Mucosa of descending colon (tissue), 3 donors: ENCODE measurements around the gene UGT1A7. TPM values are rescaled to one million over a fixed set of nuclear protein-coding genes. Genes with fewer than 3 reads are reported as not detected.

ENCODE experiments used
- ATAC-seq: fragments of 200-7000 bp; cut with Tn5 transposase; one replicate; pipeline ENCODE4 v1.9.1; 2020; ENCODE audit warnings: mild to moderate bottlenecking, moderate library complexity
- DNase-seq, 3 donors: peaks; one replicate each; pipeline ENCODE4 v3.0.0-alpha.2; 2020
- H3K36me3 ChIP-seq: fragments of 200-600 bp; one replicate; pipeline ENCODE4 v1.8.0; 2021; ENCODE audit warnings: low read depth, mild to moderate bottlenecking
- H3K4me1 ChIP-seq: fragments of 200-600 bp; one replicate; pipeline ENCODE4 v1.8.0; 2021; ENCODE audit warnings: low read depth, mild to moderate bottlenecking
- H3K4me3 ChIP-seq: fragments of 200-600 bp; one replicate; pipeline ENCODE4 v1.8.0; 2021; ENCODE audit warnings: mild to moderate bottlenecking
- H3K9me3 ChIP-seq: fragments of 200-600 bp; one replicate; pipeline ENCODE4 v1.8.0; 2021; ENCODE audit warnings: mild to moderate bottlenecking
- intact Hi-C, 2 donors: fragments of 100-400 bp; cut with DNase I in 1 of 2; cut with micrococcal nuclease in 1 of 2; formaldehyde crosslinking; loops; one replicate each; pipeline versions ENCODE4 v1.11.0 to v1.11.1; 2022; cut with DNase I, micrococcal nuclease
- total RNA-seq, 3 donors: library from RNA; stranded (reverse); fragmentation: NEBNext Ultra II Directional in 2 of 3; extraction: Animal tissue kit (Norgen Biotek cat#: 25700) in 2 of 3; gene quantifications; one replicate each; pipeline versions ENCODE4 v1.2.1 to v1.2.4, GENCODE V29; 2021 to 2023
- TF ChIP-seq, protein P1 (sequence below): fragments of 200-600 bp; IDR thresholded peaks from one replicate; pipeline ENCODE4 v1.8.0; 2022; ENCODE audit warnings: antibody characterized with exemption, mild to moderate bottlenecking
- donor health status: DM: no; HTN: no; CAD: no; lungs with moderate emphysema.
- donor health status: DM: no; HTN: no; CAD: no.
- donor health status: DM: no; HTN: yes; CAD: no.

The UGT1A7 gene
- total RNA-seq, 3 donors from 2014 or later, result 5.4 to 19.5 (median 5.9) TPM

DNA sequence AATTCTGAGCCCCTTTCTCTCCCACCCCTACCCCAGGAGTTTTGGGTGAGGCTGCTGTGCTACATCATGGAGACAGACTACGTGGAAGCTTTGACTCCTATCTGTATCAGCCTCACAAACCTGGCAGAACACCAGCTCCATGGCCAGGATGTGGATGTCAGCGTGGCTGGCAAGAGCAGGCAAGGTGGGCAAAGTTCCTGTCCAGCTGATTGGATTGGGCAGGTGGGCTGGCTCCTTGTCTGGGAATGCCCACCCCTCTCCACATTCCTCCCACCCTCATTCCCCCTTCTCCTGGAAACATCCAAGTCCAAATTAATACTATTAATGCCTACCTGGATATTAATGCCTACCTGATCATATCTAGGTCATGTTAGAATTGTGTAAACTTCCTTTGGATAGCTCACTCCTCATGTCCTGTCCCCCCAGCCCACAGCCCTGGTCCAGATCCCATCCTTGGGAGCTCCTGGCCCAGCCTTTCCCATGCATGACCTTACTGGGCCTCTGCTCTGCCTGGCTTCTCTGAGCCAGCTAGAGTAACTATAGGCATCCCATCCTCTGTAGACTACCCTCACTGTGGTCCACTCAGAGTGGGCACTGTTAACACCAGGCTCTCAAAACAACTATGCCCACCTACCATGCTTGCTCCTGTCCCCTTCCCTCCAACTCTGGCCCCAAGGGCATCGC is 120.6 kb downstream of the UGT1A7 start:
- H3K36me3 ChIP-seq, result no peaks in the 10 kb centered on the region
- H3K4me3 ChIP-seq, result no peak overlapping the region
- TF ChIP-seq, protein P1, sequence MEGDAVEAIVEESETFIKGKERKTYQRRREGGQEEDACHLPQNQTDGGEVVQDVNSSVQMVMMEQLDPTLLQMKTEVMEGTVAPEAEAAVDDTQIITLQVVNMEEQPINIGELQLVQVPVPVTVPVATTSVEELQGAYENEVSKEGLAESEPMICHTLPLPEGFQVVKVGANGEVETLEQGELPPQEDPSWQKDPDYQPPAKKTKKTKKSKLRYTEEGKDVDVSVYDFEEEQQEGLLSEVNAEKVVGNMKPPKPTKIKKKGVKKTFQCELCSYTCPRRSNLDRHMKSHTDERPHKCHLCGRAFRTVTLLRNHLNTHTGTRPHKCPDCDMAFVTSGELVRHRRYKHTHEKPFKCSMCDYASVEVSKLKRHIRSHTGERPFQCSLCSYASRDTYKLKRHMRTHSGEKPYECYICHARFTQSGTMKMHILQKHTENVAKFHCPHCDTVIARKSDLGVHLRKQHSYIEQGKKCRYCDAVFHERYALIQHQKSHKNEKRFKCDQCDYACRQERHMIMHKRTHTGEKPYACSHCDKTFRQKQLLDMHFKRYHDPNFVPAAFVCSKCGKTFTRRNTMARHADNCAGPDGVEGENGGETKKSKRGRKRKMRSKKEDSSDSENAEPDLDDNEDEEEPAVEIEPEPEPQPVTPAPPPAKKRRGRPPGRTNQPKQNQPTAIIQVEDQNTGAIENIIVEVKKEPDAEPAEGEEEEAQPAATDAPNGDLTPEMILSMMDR, result no peak
- intact Hi-C loops, result no loop called here
- H3K4me1 ChIP-seq, result no peaks in the 10 kb centered on the region
- ATAC-seq (no peak), DNase-seq (no peak)
- H3K9me3 ChIP-seq, result no peaks in the 10 kb centered on the region

DNA sequence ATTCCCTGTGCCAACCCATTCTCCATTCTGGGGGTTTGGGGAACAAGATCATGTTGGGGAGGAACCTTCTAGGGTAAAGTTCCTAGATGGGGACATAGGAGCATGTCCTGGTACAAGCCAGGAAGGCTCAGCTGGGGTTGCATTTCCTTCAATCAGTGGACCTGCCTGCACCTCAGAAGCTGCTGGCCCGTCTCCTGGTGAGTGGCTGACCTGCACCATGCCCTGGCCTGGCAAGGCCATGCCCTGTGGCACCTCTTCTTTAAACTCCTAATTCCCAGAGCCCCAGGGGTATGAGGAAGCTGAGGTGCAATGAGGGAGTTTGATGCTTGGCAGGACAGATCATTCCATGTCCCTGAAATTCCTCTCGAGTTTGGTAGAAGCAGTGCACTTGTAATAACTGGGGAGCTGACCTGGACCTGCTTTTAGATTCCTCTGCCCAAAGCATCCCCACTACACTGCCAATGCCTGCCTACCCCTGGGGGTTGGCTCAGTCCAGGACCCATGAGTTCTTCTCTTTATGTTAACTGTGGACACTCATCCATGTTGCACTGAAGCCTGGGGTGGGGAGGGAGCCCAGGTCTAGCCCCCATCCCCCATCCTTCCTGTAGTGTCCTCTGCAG is 121.7 kb downstream of the UGT1A7 start:
- intact Hi-C loops, result no loop called here
- no peaks in the 10 kb centered on the region for H3K4me1 ChIP-seq
- ATAC-seq (no peak), DNase-seq (no peak)
- no peaks in the 10 kb centered on the region for H3K36me3 ChIP-seq
- TF ChIP-seq, protein P1, result no peak
- H3K9me3 ChIP-seq, result no peaks in the 10 kb centered on the region
- H3K4me3 ChIP-seq, result no peak overlapping the region

DNA sequence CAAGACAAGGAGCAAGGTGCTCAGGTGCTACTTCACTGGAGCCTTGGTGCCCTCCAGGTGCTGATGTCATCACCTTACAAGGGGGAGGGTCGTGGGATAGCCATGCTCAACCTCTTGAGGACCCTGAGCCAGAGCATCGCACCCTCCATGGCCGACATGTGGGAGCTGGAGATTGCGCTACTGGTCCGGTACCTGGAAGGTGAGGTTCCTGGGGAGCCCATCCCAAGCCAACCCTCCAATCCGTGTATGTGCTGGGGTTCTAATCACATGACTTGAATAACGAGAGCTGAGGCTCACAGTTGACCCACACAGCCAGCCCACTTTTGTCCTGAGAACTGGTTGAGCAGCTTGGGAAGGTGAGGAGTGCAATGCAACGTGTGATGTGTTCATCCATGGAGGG is 122.3 kb downstream of the UGT1A7 start:
- Histone ChIP-seq H3K4me3 (no peak overlapping the region), H3K9me3 (no peaks in the 10 kb centered on the region), H3K4me1 (no peaks in the 10 kb centered on the region), H3K36me3 (no peaks in the 10 kb centered on the region)
- intact Hi-C loops, result no loop called here
- DNase-seq (no peak), ATAC-seq (no peak)
- TF ChIP-seq, protein P1, result no peak

DNA sequence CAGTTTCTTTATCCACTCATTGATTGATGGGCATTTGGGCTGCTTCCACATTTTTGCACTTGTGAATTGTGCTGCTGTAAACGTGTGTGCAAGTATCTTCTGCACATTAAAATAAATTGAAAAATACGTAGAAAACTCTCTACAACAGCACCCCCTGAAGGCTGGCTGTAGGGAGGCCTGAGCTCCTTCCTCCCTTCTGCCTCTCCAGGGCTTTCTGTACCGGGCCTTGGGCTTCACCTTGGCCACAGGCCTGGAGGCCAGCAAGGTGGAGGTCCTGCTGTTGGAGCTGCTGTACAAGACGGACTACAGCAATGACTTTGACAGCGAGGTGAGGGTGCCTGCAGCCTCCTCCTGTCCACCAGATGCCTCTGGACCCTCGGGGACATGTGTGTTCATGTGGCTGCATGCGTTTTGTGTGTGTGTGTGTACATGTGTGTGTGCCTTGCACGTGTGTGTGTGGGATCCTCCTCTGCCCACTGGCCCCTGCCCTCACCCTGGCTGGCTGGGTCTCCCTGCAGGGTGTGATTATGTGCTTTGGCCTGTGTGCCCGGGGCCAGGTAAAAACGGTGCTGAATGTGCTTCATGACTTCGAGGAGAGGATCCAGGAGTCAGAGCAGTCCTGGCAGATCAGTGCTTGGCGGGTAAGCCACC is 125.6 kb downstream of the UGT1A7 start:
- H3K36me3 ChIP-seq, result no peaks in the 10 kb centered on the region
- H3K9me3 ChIP-seq, result no peaks in the 10 kb centered on the region
- DNase-seq, result no peak
- intact Hi-C loops, result no loop called here
- TF ChIP-seq, protein P1, result no peak
- no peak overlapping the region for H3K4me3 ChIP-seq
- H3K4me1 ChIP-seq, result no peaks in the 10 kb centered on the region
- ATAC-seq, result no peak

DNA sequence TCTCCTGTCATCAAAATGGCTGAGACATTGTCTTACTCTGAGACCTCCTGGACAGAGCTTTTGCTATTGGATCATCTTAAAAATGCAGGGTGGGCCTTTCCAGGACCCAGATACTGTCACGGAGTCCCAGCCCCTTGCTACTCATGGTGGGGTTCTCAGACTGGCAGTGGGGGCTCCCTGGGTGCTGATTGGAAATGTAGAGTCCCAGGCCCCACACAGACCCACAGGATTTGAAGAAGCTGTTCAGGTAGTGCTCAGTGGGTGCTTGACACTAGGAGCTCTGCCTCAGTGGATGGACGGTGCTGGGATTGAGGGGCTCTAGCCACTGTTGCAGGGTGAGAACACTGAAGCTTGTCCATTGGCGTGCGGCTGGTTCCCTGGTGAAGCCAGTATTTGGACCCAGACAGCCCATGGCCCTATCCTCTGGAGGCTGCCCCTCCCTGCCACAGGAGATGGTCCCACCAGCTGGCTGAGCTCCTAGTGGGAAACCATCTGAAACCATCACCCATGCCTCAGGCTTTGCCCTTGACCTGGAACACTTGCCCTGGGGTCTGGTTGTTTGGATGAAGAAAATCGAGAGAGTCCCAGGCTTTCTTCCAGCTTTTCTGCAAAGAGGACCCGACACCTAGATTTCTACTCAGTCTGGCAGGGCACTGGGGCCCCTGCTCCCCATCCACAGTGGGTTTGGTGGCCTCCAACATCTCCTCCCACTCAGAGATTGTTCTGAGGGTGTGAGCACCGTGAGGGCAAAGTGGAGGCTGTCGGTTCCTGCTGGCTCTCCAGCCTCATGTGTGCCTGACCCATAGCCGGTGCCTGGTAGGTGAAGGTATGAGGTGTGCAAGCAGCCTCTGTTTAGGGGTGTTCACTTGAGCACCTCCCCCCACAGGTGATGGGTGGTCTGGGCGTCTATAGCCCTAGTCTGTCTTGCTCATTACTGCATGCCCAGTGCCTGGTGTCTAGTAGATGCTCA is 126.5 kb downstream of the UGT1A7 start:
- Histone ChIP-seq H3K9me3 (no peaks in the 10 kb centered on the region), H3K4me1 (no peaks in the 10 kb centered on the region), H3K36me3 (no peaks in the 10 kb centered on the region), H3K4me3 (no peak overlapping the region)
- ATAC-seq (no peak), DNase-seq (no peak)
- intact Hi-C loops, result no loop called here
- TF ChIP-seq, protein P1, result no peak
